ENCODE measurements around the gene PEX5. TPM values are rescaled to one million over a fixed set of nuclear protein-coding genes. Genes with fewer than 3 reads are reported as not detected.

The PEX5 gene
- total RNA-seq, 1 donor from 2014 or later: 31.2 TPM

- H3K27ac ChIP-seq: no peak overlapping the region
- H3K4me1 ChIP-seq: no peaks in the 10 kb centered on the region
- no peaks in the 10 kb centered on the region for H3K9me3 ChIP-seq
- H3K27me3 ChIP-seq: no peaks in the 10 kb centered on the region
- intact Hi-C loops (cut with DNase I): no loop called here
- no peak for DNase-seq (ENCODE audit: extremely low spot score in 2 of 2)
- H3K36me3 ChIP-seq: peaks cover 4 to 32% of the 10 kb centered on the region in 2 donors
- no peak for TF ChIP-seq POLR2A (IDR thresholded peaks at IDR 0.05)
- TF ChIP-seq, protein P1, sequence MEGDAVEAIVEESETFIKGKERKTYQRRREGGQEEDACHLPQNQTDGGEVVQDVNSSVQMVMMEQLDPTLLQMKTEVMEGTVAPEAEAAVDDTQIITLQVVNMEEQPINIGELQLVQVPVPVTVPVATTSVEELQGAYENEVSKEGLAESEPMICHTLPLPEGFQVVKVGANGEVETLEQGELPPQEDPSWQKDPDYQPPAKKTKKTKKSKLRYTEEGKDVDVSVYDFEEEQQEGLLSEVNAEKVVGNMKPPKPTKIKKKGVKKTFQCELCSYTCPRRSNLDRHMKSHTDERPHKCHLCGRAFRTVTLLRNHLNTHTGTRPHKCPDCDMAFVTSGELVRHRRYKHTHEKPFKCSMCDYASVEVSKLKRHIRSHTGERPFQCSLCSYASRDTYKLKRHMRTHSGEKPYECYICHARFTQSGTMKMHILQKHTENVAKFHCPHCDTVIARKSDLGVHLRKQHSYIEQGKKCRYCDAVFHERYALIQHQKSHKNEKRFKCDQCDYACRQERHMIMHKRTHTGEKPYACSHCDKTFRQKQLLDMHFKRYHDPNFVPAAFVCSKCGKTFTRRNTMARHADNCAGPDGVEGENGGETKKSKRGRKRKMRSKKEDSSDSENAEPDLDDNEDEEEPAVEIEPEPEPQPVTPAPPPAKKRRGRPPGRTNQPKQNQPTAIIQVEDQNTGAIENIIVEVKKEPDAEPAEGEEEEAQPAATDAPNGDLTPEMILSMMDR (IDR thresholded peaks at IDR 0.05): no peak
- TF ChIP-seq POLR2AphosphoS5 (IDR thresholded peaks at IDR 0.05; ENCODE audit: insufficient read depth in 1 of 2, low read depth in 1 of 2): no peak
- no peak overlapping the region for H3K4me3 ChIP-seq
Measured at GRCh38 chr12:7197841-7198240, 8.4 kb downstream of the PEX5 start.

DNA sequence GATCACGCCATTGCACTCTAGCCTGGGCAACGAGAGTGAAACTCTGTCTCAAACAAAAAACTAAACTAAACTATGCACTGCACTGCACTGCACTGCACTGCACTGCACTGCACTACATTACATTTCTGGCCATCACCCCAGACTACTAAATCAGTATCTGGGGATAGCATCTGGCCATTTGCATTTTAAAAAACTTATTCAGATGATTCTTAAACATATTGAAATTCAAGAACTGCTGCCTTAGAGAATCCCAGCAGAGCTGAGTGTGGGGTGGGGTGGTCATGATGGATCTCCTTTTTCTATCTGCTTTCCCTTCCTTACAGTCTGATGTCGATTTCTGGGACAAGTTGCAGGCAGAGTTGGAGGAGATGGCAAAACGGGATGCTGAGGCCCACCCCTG, 13.6 kb downstream of the PEX5 start:
- intact Hi-C loops (cut with DNase I): no loop called here
- H3K27me3 ChIP-seq: no peaks in the 10 kb centered on the region
- H3K9me3 ChIP-seq: no peaks in the 10 kb centered on the region
- no peak overlapping the region for H3K4me3 ChIP-seq
- no peak overlapping the region for H3K27ac ChIP-seq
- peaks cover 4 to 64% of the 10 kb centered on the region in 2 donors for H3K36me3 ChIP-seq
- TF ChIP-seq, protein P1 (IDR thresholded peaks at IDR 0.05): no peak
- TF ChIP-seq POLR2AphosphoS5 (IDR thresholded peaks at IDR 0.05; ENCODE audit: insufficient read depth in 1 of 2, low read depth in 1 of 2) (no peak), POLR2A (IDR thresholded peaks at IDR 0.05) (no peak)
- no peaks in the 10 kb centered on the region for H3K4me1 ChIP-seq
- no peak for DNase-seq (ENCODE audit: extremely low spot score in 2 of 2)

GRCh38 chr12:7205091-7205490, 15.6 kb downstream of the PEX5 start:
- Histone ChIP-seq H3K27ac (no peak overlapping the region), H3K27me3 (no peaks in the 10 kb centered on the region), H3K36me3 (peaks cover 4 to 84% of the 10 kb centered on the region in 2 donors), H3K4me1 (no peaks in the 10 kb centered on the region), H3K4me3 (no peak overlapping the region), H3K9me3 (no peaks in the 10 kb centered on the region)
- intact Hi-C loops (cut with DNase I): no loop called here
- DNase-seq (ENCODE audit: extremely low spot score in 2 of 2): no peak
- TF ChIP-seq POLR2AphosphoS5 (IDR thresholded peaks at IDR 0.05; ENCODE audit: insufficient read depth in 1 of 2, low read depth in 1 of 2): no peak
- TF ChIP-seq, protein P1 (IDR thresholded peaks at IDR 0.05): no peak
- no peak for TF ChIP-seq POLR2A (IDR thresholded peaks at IDR 0.05)

DNA sequence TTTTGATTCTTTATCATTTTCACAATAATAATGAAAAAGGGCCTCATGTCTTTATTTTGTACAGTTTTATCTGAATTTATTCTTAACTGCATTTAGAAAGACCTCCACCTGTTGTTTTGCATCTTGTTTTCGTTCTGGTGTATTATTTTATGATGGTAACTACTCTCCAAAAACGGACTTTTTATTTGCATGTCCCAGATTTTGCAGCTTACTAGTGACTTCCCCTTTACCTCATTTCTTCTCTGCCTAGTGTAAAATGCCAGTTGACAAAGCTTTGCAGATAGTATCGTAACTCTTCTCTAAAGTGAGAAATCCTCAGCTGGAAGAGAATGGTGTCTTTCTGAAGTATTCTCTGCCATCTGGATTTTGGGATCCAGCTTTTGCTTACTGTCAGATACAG, 17.2 kb downstream of the PEX5 start:
- Histone ChIP-seq H3K27me3 (no peaks in the 10 kb centered on the region), H3K4me1 (no peaks in the 10 kb centered on the region), H3K36me3 (peaks cover 0 to 96% of the 10 kb centered on the region in 2 donors), H3K4me3 (no peak overlapping the region), H3K9me3 (no peaks in the 10 kb centered on the region), H3K27ac (no peak overlapping the region)
- DNase-seq (ENCODE audit: extremely low spot score in 2 of 2): no peak
- intact Hi-C loops (cut with DNase I): no loop called here
- TF ChIP-seq POLR2A (IDR thresholded peaks at IDR 0.05) (no peak), POLR2AphosphoS5 (IDR thresholded peaks at IDR 0.05; ENCODE audit: insufficient read depth in 1 of 2, low read depth in 1 of 2) (no peak)
- TF ChIP-seq, protein P1 (IDR thresholded peaks at IDR 0.05): no peak

- DNase-seq (ENCODE audit: extremely low spot score in 2 of 2): no peak
- intact Hi-C loops (cut with DNase I): no loop called here
- Histone ChIP-seq H3K4me3 (no peak overlapping the region), H3K9me3 (no peaks in the 10 kb centered on the region), H3K36me3 (peaks cover 0 to 87% of the 10 kb centered on the region in 2 donors), H3K27ac (no peak overlapping the region), H3K4me1 (no peaks in the 10 kb centered on the region), H3K27me3 (no peaks in the 10 kb centered on the region)
- TF ChIP-seq POLR2AphosphoS5 (IDR thresholded peaks at IDR 0.05; ENCODE audit: insufficient read depth in 1 of 2, low read depth in 1 of 2): no peak
Measured at GRCh38 chr12:7207866-7208625, 18.6 kb downstream of the PEX5 start.

Measured in vagina (tissue), 2 donors.